ENCODE data around the gene REEP3.

- TF ChIP-seq CTCF (conservative IDR thresholded peaks at IDR 0.05; ENCODE audit: low read depth, low read length) (no peak), EZH2 (IDR thresholded peaks at IDR 0.05; ENCODE audit: borderline replicate concordance, low read depth, low read length, poor library complexity, severe bottlenecking) (no peak)
These were observed 14.6 kb upstream of the REEP3 start for GRCh38 chr10:63506554-63506953.

Data from A673 (cell line).